EH (cell line): Measurements from ENCODE around the gene ARHGEF7.
"Not testable (repeated sequence)": the region's sequence is repeated elsewhere in the genome, so short reads cannot be mapped to it uniquely, and the experiment has no call there.

Experiments used
- DNase-seq: peaks from one replicate; pipeline ENCODE4 v3.0.0-alpha.2; 2015; ENCODE audit warnings: low read depth

ARHGEF7 gene

DNA sequence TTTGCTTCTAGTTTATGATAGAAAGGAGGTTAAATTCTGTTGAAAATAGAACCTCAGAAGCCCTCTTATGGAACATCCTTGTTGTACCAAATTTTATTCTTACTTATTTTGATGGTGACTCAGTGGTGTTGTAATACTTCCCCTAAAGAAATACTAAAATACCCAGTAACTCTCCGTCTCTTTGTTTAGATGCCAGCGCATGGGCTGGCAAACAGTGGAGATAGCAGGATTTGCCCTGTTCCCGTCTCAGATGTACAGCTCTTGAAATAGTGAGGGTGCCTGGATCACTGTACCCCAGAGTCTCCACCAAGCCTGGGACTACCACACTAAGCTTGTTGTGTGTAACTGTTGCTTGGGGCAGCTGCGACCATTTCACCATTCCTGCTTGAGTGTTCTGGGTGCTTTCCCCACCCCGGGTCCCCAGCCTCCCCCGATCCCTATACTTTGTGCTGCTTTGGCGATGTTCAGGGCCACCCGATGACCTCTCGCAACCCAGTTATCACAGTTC, 138.3 kb downstream of the ARHGEF7 start:
- peak; percentile 25 for DNase-seq

DNA sequence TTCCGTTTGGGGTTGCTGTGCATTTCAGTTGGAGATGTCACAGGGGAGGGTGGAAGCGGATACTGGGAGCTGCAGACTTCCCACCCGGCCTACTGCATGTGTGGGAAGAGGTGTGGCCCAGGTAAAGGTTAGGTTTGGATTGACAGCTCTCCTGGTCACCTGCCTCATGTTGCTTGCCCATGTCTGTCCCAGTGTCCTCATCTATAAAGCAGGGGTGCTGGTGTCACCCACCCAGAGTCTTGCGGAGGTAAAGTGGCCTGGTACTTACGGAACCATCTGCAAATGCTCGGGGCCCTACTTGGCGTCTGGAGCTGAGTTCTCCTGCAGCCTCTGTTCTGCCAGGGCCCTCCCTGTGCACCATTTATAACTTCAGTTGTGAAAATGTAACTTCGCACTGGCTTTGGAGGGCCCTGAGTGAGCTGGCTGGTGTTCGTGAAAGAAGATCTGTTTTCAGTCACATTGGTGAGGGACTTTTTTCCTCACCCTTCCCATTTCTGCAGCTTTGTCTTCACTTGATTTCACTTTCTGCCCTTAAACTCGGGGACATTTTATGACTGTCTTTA, 140.2 kb downstream of the ARHGEF7 start:
- no peak for DNase-seq

DNA sequence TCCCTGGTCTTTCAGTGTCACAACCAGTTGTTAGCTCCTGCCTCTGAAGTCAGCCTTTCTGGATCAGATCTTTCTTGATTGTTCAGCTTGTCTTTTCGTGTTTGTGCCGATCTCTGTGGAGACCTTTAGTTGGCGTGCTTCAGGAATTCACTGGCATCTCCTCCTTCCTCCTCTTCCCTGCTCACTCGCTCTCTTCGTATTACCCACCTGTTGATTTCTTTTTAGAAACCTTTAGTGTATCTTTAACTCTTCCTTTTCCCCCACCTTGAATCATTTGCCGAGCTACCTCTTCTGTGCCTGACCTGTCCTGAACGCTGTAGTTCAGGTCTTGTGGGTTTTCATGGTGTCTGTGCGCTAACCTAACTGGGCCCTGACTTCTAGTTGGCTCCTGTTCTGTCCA, 141.3 kb downstream of the ARHGEF7 start:
- no peak for DNase-seq

DNA sequence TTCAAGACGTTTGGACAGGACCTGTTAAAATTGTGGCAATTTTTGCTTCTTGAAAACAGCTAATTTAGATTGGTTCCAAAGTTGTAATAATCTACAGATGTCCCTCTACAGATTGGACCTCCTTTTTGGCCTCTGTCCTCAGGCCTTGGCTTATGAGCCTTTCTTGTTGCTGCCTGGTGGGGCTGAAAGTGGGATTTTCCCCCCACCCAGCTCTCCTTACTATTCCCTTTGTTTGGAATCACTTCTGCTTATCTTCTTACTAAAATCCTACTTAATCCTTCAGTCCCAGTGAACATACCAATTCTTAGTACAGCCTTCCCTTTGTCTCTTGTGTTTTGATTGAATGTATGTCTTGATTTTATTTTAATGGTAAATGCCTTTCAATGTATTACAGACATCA, 141.8 kb downstream of the ARHGEF7 start:
- DNase-seq, result no peak

DNA sequence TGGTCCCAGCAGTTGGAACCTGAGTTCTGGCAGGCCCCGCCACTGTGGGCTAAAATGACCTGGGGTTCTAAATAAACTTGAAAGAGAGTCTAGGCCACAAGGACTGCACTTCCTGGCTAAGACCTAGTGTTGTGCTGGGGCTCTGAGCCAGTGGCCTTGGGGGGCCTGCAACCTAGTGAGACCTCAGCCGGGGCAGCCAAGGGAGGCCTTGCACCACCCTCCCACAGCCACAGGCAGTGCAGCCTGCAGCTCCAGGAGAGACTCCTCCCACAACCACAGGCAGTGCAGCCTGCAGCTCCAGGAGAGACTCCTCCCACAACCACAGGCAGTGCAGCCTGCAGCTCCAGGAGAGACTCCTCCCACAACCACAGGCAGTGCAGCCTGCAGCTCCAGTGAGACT, 142.8 kb downstream of the ARHGEF7 start:
- not testable (repeated sequence) for DNase-seq

DNA sequence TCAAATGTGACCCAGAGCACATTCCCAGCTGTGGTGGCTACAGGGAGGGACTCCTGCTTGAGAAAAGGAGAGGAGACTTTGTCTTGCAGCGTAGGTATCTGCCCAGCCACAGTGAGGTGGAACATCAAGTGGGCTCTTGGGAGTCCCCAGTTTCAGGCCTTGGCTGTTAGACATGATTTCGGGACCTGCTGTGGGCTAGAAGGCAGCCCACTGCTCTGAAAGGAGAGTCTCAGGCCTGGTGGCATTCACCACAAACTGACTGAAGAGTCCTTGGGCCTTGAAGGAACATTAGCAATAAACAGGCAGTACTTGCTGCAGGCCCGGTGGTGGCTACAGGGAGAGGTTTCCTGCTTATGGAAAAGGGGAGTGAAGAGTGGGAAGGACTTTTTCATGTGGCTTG, 143.5 kb downstream of the ARHGEF7 start:
- no peak for DNase-seq

DNA sequence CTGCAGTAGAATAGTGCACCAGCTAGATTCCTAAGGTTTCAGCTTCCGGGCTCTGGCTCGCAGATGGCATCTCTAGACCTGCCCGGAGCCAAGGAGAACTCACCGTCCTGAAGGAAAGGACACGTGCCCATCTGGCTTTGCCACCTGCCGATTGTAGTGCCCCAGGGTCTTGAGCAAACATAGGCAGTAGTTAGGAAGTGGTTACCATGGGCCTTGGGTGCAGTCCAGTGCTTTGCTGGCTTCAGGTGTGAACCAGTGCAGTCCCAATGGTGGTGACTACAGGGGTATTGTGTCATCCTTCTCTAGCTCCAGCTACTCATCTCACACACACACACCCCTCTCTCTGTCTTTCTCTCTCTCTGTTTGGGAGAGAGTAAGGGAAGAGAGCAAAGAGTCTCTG, 143.9 kb downstream of the ARHGEF7 start:
- no peak for DNase-seq

DNA sequence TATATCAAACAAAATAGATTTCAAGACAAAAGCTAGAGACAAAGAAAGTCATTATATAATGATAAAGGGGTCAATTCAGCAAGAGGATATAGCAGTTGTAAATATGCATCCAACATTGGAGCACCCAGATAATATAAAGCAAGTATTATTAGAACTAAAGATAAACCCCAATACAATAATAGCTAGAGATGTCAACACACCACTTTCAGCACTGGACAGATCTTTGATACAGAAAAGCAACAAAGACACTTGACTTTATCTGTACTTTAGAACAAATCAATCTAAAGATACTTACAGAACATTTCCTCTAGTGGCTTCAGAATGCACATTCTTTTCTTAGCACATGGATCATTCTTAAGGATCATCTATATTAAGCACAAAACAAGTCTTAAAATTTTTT, 146.2 kb downstream of the ARHGEF7 start:
- DNase-seq, result no peak

DNA sequence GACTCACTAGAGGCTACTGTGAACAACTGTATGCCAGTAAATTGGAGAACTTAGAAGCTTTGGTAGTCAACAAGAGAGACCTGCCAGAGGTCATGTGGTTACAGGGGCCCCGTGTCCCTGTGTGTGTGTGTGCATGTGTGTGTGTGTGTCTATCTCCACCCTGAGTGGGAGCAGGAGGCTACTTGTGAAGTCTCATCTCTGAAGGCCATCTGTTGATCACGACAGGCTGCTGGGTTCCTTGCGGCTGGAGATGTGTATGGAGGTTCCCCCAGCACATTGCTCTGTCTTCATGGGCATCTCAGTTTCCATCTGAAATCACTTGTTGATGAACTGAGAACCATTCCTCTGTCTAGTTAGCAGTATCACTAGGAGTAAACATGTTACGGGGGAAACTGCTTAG, 147.2 kb downstream of the ARHGEF7 start:
- no peak for DNase-seq

DNA sequence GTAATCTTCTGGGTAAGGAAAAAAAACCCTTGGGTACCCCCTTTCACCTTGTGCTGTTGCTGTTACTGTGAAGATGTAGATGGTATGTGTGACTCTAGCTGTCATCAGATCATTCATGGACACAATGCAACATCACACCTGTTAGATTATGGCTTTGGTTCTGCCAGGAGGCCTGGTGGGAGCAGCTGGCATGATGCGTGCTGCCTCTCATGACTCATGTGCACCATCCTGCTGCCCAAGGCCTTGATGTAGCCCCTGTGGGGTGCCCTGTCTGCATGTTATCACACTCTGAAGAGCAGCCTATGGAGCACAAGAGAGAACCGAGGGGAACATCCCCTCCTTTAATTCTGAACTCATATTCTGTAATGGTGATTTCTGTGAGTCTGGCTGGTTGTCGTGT, 147.6 kb downstream of the ARHGEF7 start:
- no peak for DNase-seq

DNA sequence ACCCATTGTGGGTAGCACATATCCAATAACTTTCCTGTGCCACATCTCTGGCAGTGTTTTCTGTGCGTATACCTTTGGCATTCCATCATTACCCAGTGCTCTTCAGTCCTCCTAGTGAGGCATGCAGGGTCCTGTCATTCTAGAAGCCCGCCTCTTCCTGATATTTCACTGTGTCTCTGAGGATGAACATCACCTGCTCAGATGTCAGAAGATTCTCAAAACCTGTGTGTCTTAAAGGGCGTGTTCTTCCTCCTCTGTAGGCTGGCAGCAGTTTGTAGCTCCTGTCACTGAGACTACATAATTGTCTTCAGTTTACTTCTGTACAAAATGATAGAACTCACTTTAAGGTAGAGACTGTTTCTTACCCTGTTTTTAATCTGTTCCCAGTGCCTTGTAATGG, 148.5 kb downstream of the ARHGEF7 start:
- no peak for DNase-seq

DNA sequence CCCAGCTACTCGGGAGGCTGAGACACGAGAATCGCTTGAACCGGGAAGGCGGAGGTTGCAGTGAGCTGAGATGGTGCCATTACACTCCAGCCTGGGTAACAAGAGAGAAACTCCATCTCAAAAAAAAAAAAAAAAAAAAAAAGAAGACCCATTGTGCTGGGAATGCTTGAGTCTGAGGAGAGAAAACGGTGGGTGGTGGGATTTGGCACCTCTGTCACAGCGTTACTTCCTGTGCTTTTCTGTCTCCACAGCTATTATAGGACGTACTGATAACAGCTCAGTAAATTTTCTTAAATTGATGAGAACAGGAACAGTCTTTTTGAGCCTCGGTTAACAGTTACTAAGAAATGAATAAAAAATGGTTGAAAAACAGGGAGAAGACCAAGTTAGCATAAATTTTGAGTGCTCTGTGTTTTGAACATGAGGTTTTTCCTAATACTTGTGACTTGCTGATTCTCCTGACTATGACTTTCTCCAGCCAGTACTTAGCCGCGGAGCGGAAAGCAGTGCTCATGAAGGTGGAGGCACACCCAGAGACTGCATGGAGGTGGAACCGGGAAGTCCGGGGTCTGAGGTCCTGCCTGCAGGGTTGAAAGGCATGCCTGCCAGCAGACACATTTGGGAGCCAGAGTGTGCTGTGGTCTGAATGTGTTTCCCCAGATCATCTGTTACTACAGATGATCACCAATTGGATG, 150.0 kb downstream of the ARHGEF7 start:
- no peak for DNase-seq

DNA sequence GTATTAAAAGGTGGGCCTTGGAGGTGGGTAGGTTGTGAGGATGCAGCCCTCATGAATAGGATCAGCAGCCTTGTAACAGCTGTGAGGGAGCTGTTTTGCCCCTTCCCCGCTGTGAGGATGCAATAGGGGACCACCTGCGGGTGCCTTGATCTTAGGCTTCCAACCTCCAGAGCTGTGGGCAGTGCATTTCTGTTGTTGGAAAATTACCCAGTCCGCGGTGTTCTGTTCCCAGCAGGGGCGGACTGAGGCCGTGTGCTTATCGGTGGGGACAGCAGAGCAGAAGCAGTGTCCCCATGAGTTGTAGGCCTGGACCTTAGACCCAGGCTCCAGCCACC, 150.6 kb downstream of the ARHGEF7 start:
- no peak for DNase-seq

DNA sequence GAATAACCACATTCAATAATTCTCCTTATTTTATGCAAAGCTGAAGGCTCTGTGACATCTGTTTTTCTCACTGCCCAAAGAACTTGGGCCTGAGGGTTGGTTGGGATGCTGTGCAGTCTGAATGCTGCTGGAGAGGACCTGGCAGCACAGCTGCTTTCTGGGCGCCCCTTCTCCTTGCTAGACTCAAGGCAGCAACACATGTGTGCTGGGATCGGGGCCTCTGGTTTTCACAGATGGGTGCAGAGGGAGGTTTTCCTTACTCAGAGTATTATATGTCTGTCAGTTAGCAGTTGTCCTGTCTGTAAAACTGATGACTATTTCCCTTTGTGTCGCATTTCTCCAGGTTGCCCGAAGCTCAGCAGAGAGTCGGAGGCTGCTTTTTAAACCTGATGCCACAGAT, 152.1 kb downstream of the ARHGEF7 start:
- no peak for DNase-seq

DNA sequence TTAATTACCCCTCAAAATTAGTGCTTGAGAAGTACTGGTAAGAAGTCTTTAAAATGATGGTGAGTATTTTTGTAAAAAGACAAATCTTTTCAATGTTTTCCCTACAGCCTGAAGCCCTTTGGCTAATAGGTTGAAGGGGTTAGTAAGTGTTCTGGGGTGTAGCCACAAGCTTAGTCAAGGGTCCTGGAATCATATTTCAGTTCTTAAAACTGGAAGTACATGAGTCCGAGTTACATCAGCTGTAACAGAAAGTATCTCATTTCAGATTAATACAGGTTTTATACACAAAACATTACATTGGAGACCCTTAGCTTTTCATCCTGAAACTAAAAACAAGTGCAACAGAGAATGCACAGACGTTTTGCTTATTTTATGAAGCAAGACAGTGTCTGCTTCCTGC, 152.7 kb downstream of the ARHGEF7 start:
- DNase-seq, result no peak

DNA sequence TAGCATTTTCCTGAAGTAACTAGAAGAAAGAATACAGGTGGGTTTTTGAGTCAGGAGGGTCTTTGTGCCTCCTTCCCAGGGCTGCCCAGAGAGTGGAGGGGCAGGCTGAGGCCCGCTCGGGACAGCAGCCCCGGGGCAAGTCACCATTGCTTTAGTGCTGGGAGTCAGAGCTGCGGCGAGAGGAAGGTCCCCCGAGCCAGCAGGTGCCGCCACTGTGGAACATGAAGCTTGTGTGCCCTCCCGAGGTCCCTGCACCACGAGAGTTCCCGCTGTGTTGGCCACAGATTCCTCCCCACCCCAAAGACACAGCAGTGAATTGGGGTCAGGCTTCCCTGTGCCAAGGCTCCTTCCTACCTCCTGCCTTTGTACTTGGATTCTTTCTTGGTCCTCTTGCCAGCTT, 154.4 kb downstream of the ARHGEF7 start:
- DNase-seq, result no peak

DNA sequence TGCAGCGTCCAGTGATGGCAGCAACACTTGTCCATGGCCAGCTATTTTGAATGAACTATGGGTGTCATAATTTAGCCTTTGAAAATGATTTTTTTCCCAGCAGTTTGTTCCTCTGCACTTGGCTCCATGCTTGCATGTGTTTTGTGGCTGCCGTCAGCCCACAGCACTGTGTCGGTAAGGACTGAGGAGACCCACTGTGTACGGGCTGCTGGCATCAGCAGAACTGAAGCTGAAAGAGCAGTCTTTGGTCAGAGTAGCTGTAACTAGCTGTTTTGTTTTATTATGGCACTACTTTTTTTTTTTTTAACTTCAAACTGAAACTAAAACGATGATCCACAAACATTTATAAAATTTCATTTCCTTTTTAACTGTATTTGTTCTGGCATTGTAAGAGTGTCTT, 155.0 kb downstream of the ARHGEF7 start:
- DNase-seq, result no peak

DNA sequence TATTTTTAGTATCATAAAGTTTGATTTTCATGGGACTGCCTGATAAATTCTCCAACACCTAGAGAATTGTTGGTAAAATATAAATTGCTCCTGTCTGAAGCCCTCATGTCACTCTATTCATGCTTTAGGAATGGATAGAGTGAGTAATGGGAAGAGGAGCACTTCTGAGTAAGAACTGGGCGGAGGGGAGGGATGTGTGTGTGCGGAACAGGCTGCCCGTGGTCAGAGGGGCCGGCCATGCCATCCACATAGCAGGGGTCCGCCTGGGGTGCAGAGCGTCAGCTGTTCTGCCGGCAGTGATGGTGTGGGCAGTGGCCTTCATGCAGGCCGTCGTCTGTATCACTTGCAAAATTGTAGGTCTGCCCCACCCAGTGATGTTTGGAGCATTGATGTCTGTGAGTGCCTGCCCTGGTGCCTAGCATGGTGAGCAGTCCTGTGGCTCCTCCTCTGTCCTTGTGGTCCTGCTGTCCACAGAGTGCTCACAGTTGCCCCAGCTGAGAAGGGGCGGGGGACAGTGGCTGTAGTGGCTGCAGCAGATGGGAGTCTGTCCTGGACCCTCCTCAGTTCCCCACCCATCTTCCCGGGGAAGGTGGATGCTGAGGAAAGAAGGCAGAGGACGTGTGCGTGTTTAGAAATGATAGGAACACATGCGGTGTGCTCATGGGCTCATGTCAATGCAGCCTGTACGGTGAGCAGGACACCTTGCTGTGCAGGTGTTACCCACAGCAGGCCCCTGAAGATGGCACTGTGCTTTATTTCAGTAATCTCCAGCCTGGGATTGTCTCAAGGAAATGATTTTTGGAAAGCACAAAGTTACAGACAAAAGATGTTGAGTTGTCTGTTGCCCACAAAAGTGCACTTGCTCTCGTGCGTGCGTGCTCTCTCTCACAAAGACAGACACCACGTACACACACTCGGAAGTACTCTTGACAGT, 155.9 kb downstream of the ARHGEF7 start:
- peak; percentile 37 for DNase-seq

DNA sequence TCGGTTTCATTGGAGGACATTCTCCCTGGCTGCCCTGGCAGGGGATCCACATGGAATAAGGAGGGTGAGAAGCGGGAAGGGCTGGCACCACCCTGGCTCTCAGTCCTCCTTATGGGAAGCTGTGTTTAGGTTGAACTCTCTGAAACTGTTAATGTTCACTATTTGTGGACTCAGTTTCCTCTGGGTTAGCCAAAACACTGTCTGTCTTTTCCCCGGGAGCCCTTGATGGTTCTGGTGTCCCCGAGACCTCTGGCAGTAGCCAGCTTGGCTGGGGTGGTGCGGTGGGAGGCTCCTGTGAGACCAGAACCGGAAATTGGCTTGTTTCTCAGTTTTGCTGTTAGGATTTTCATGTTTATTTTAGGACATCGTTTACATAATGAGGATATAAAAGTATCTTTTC, 157.0 kb downstream of the ARHGEF7 start:
- DNase-seq, result no peak

DNA sequence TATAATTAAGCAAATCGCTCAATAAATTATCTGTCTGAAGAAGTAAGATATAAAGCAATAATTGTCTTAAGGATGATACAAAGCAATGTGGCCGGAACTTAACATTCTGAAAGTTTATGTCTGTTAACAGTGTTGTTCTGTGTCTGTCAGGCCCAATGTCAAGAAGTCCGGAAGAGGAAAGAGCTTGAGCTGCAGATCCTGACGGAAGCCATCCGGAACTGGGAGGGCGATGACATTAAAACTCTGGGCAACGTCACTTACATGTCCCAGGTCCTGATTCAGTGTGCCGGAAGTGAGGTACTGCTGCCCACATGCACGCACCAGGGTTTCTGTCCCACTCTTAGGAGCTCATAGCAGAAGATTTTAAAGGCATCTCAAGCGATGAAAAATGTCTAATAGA, 160.3 kb downstream of the ARHGEF7 start:
- no peak for DNase-seq

DNA sequence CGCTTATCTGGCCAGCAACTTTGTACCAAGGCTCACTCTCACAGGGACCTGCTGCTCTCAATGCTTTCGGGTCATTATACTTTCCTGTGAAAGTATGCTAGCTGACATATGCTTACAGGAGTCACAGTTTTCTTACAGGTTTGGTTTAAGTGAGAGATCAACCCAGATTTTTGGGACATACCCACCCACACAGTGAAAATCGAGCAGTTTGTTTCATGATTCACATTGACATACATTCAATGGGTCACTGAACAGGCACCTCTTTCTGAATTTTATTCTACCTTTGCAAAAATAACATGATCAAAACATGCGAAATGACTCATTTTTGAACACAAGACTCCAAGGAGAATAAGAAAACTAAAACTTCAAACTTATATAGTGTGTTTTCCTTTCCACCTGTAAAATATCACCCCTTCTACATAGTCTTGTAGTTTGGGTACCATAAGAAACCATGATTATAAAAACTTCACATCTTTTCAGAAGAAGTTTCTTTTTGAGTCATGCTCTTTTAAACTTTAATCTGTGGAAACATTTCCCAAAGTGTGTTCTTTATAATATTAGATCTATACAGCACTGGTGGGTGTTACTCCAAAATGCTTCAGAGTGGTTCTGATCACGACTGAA, 161.0 kb downstream of the ARHGEF7 start:
- DNase-seq, result no peak

DNA sequence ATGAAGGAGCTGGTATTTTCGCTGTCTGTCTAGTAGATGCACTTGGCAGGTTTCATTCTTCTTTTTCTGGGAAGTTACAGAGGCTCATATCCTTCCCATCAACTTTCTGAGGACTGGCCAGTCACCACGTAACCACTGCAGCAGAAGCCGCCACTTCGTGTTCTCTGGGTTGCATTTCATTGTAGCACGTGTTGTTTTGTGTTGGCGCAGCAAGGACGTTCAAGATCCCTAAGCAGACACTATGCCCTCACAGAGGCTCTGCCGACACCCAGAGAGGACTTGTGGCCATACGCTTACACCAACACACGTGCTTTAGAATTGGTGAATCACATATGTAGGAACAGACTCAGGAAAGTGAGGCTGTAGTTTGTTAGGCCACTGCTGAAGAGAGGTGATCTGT, 163.1 kb downstream of the ARHGEF7 start:
- DNase-seq, result no peak
